ENCODE results near the gene PTPRS.

- TF ChIP-seq POLR2A (IDR thresholded peaks at IDR 0.05): no peak
- TF ChIP-seq, protein P1, sequence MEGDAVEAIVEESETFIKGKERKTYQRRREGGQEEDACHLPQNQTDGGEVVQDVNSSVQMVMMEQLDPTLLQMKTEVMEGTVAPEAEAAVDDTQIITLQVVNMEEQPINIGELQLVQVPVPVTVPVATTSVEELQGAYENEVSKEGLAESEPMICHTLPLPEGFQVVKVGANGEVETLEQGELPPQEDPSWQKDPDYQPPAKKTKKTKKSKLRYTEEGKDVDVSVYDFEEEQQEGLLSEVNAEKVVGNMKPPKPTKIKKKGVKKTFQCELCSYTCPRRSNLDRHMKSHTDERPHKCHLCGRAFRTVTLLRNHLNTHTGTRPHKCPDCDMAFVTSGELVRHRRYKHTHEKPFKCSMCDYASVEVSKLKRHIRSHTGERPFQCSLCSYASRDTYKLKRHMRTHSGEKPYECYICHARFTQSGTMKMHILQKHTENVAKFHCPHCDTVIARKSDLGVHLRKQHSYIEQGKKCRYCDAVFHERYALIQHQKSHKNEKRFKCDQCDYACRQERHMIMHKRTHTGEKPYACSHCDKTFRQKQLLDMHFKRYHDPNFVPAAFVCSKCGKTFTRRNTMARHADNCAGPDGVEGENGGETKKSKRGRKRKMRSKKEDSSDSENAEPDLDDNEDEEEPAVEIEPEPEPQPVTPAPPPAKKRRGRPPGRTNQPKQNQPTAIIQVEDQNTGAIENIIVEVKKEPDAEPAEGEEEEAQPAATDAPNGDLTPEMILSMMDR (IDR thresholded peaks at IDR 0.05): no peak
Observed at GRCh38 chr19:5361407-5361806, 20.8 kb upstream of the PTPRS start.

Measured in right lobe of liver (tissue), 4 donors.